GM23338 (cell line): ENCODE results near the gene ELMO2. TPM values are rescaled to one million over a fixed set of nuclear protein-coding genes. Genes with fewer than 3 reads are reported as not detected.

Source experiments
- ATAC-seq: fragments of 200-7000 bp; cut with Tn5 transposase; 3 replicates; pipeline ENCODE4 v1.9.1; 2020
- DNase-seq: peaks from one replicate; pipeline ENCODE4 v3.0.0-alpha.2; 2015; ENCODE audit warnings: low spot score
- H2AFZ ChIP-seq: fragments of 200-600 bp; sonication (generic); 2 replicates; pipeline ENCODE4 v1.8.0; 2016; ENCODE audit warnings: antibody characterized with exemption, mild to moderate bottlenecking, moderate library complexity
- H3F3A ChIP-seq: fragments of 200-600 bp; sonication (generic); replicated peaks from 2 replicates; pipeline ENCODE4 v1.8.0; 2017; ENCODE audit warnings: antibody characterized with exemption, mixed run types, low read depth
- H3K27ac ChIP-seq: fragments of 200-600 bp; sonication (generic); 2 replicates; pipeline ENCODE4 v1.6.1; 2016; ENCODE audit warnings: low read depth
- H3K27me3 ChIP-seq: fragments of 200-600 bp; sonication (generic); 2 replicates; pipeline ENCODE4 v1.8.0; 2016; ENCODE audit warnings: mild to moderate bottlenecking, mixed run types, moderate library complexity; ENCODE audit not compliant: insufficient read depth
- H3K36me3 ChIP-seq: fragments of 200-600 bp; sonication (generic); 2 replicates; pipeline ENCODE4 v1.8.0; 2016; ENCODE audit warnings: mild to moderate bottlenecking; ENCODE audit not compliant: insufficient read depth
- H3K4me1 ChIP-seq: fragments of 200-600 bp; sonication (generic); 2 replicates; pipeline ENCODE4 v1.8.0; 2016; ENCODE audit warnings: mild to moderate bottlenecking, moderate library complexity; ENCODE audit not compliant: insufficient read depth
- H3K4me2 ChIP-seq: fragments of 200-600 bp; sonication (generic); 2 replicates; pipeline ENCODE4 v1.7.1; 2017; ENCODE audit warnings: mixed run types
- H3K4me3 ChIP-seq: fragments of 200-600 bp; sonication (generic); 2 replicates; pipeline ENCODE4 v1.6.1; 2016; ENCODE audit warnings: mixed run types
- H3K79me2 ChIP-seq: fragments of 200-600 bp; sonication (generic); replicated peaks from 2 replicates; pipeline ENCODE4 v1.8.0; 2017; ENCODE audit warnings: mild to moderate bottlenecking; ENCODE audit not compliant: insufficient read depth
- H3K9me2 ChIP-seq: fragments of 200-600 bp; sonication (generic); 2 replicates; pipeline ENCODE4 v1.8.0; 2017; ENCODE audit not compliant: insufficient read depth
- H4K20me1 ChIP-seq: fragments of 200-600 bp; sonication (generic); replicated peaks from 2 replicates; pipeline ENCODE4 v1.8.0; 2017; ENCODE audit warnings: mild to moderate bottlenecking; ENCODE audit not compliant: insufficient read depth
- H3K27ac Mint-ChIP-seq: 2 replicates; pipeline ENCODE4 v1.8.0; 2020; ENCODE audit warnings: inconsistent platforms, mild to moderate bottlenecking, moderate library complexity, mixed read lengths
- H3K27me3 Mint-ChIP-seq: 3 replicates; pipeline ENCODE4 v1.8.0; 2022; ENCODE audit warnings: low read depth, mild to moderate bottlenecking, moderate library complexity, mixed read lengths, inconsistent platforms; ENCODE audit not compliant: insufficient read depth, poor library complexity
- H3K36me3 Mint-ChIP-seq: 3 replicates; pipeline ENCODE4 v1.8.0; 2021; ENCODE audit warnings: low read depth, mild to moderate bottlenecking, inconsistent platforms, moderate library complexity, mixed read lengths
- H3K4me1 Mint-ChIP-seq: 3 replicates; pipeline ENCODE4 v1.8.0; 2020; ENCODE audit warnings: mild to moderate bottlenecking, inconsistent platforms, mixed read lengths
- H3K4me3 Mint-ChIP-seq: 3 replicates; pipeline ENCODE4 v1.8.0; 2021; ENCODE audit warnings: moderate library complexity, mild to moderate bottlenecking, inconsistent platforms, mixed read lengths
- H3K9me3 Mint-ChIP-seq: 3 replicates; pipeline ENCODE4 v1.8.0; 2020; ENCODE audit warnings: moderate library complexity, mild to moderate bottlenecking, inconsistent platforms, mixed read lengths
- CREB1 ChIP-seq: fragments of 250-450 bp; sonication (Bioruptor Pico); IDR thresholded peaks from 2 replicates; pipeline ENCODE4 v1.5.0; 2020; ENCODE audit warnings: low read depth, mild to moderate bottlenecking, moderate library complexity
- EZH2 ChIP-seq: fragments of 200-600 bp; sonication (generic); IDR thresholded peaks from one replicate; pipeline ENCODE4 v1.8.0; 2017; ENCODE audit warnings: antibody characterized with exemption, mild to moderate bottlenecking, low read depth; ENCODE audit not compliant: unreplicated experiment
- EZH2phosphoT487 ChIP-seq: fragments of 200-600 bp; sonication (generic); IDR thresholded peaks from one replicate; pipeline ENCODE4 v1.8.1; 2018; ENCODE audit warnings: antibody characterized with exemption; ENCODE audit not compliant: unreplicated experiment
- NANOG ChIP-seq: IDR thresholded peaks from 2 replicates; pipeline ENCODE4 v1.6.1; 2016; ENCODE audit warnings: antibody characterized with exemption, borderline replicate concordance
- ZNF114 ChIP-seq: fragments of 250-450 bp; sonication (Bioruptor Pico); IDR thresholded peaks from 2 replicates; pipeline ENCODE4 v1.5.0; 2020; ENCODE audit warnings: mild to moderate bottlenecking, moderate library complexity
- ZNF331 ChIP-seq: fragments of 250-450 bp; sonication (Bioruptor Pico); IDR thresholded peaks from 2 replicates; pipeline ENCODE4 v1.5.0; 2020; ENCODE audit warnings: low read depth, mild to moderate bottlenecking, moderate library complexity
- polyA plus RNA-seq: library from polyadenylated mRNA; unstranded; fragments of >200 nt; fragmentation: Nextera tagmentation; extraction: Ambion mirVana; gene quantifications from 2 replicates; pipeline ENCODE4 v1.2.1, GENCODE V29; 2016
- total RNA-seq: library from RNA; depleted of rRNA; stranded (reverse); fragments of >200 nt; shearing (Covaris generic); gene quantifications from 2 replicates; pipeline ENCODE4 v1.2.3, GENCODE V29; 2014
- TF ChIP-seq, protein P1 (sequence below): fragments of 250-450 bp; sonication (Bioruptor Pico); IDR thresholded peaks from 2 replicates; pipeline ENCODE4 v1.5.0; 2020; ENCODE audit warnings: mild to moderate bottlenecking, moderate library complexity

ELMO2 gene
- total and polyA plus RNA-seq, 2 experiments from 2014 or later: 15.1 to 44.1 TPM

DNA sequence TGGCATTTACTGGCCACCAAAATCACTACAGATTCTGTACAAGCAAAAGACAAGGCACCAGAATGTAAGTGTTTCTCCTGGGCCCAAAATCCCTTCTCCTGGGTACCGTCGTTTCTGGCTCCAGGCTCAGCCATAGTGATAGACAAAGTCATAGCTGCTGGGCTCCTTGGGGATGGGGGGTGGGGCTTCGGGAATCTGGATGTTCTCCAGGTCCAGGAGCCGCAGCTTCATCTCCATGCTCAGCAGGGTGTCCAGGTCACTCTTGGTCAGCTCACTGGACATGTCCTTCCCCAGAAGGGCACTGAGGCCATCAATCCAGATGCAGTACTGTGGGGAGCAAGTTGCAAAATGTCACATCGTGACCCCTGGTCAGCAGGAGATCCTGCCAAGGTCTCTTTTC, 39.2 kb downstream of the ELMO2 start (continued):
- TF ChIP-seq, protein P1, sequence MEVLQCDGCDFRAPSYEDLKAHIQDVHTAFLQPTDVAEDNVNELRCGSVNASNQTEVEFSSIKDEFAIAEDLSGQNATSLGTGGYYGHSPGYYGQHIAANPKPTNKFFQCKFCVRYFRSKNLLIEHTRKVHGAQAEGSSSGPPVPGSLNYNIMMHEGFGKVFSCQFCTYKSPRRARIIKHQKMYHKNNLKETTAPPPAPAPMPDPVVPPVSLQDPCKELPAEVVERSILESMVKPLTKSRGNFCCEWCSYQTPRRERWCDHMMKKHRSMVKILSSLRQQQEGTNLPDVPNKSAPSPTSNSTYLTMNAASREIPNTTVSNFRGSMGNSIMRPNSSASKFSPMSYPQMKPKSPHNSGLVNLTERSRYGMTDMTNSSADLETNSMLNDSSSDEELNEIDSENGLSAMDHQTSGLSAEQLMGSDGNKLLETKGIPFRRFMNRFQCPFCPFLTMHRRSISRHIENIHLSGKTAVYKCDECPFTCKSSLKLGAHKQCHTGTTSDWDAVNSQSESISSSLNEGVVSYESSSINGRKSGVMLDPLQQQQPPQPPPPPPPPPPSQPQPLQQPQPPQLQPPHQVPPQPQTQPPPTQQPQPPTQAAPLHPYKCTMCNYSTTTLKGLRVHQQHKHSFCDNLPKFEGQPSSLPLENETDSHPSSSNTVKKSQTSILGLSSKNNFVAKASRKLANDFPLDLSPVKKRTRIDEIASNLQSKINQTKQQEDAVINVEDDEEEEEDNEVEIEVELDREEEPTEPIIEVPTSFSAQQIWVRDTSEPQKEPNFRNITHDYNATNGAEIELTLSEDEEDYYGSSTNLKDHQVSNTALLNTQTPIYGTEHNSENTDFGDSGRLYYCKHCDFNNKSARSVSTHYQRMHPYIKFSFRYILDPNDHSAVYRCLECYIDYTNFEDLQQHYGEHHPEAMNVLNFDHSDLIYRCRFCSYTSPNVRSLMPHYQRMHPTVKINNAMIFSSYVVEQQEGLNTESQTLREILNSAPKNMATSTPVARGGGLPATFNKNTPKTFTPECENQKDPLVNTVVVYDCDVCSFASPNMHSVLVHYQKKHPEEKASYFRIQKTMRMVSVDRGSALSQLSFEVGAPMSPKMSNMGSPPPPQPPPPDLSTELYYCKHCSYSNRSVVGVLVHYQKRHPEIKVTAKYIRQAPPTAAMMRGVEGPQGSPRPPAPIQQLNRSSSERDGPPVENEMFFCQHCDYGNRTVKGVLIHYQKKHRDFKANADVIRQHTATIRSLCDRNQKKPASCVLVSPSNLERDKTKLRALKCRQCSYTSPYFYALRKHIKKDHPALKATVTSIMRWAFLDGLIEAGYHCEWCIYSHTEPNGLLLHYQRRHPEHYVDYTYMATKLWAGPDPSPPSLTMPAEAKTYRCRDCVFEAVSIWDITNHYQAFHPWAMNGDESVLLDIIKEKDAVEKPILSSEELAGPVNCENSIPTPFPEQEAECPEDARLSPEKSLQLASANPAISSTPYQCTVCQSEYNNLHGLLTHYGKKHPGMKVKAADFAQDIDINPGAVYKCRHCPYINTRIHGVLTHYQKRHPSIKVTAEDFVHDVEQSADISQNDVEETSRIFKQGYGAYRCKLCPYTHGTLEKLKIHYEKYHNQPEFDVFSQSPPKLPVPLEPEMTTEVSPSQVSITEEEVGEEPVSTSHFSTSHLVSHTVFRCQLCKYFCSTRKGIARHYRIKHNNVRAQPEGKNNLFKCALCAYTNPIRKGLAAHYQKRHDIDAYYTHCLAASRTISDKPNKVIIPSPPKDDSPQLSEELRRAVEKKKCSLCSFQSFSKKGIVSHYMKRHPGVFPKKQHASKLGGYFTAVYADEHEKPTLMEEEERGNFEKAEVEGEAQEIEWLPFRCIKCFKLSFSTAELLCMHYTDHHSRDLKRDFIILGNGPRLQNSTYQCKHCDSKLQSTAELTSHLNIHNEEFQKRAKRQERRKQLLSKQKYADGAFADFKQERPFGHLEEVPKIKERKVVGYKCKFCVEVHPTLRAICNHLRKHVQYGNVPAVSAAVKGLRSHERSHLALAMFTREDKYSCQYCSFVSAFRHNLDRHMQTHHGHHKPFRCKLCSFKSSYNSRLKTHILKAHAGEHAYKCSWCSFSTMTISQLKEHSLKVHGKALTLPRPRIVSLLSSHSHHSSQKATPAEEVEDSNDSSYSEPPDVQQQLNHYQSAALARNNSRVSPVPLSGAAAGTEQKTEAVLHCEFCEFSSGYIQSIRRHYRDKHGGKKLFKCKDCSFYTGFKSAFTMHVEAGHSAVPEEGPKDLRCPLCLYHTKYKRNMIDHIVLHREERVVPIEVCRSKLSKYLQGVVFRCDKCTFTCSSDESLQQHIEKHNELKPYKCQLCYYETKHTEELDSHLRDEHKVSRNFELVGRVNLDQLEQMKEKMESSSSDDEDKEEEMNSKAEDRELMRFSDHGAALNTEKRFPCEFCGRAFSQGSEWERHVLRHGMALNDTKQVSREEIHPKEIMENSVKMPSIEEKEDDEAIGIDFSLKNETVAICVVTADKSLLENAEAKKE (CRISPR knock-in tag): no peak

DNA sequence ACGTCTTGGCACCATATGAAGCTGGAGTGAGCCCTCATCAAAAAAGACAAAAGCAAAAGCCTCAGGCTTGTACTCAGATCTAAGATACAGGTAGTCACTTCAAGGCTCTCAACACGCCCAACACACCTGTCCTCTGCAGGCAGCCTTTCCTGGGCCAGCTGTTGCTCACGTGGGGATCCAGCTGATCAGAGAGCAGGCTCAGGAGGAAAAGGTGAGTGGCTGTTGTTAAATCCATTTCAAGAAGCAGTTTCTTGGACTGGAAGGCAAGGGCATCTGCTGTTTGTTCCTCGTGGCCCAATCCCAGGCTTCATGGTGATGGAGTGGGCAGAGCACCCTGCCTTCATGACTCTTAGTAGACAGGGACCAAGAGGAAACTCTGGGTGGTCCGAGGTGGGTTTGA, 39.6 kb downstream of the ELMO2 start:
- H3F3A ChIP-seq: 0 out of 2 replicates have a peak, but pooled peaks cover 5% of the 10 kb centered on the region
- H3K4me3 ChIP-seq: no peak overlapping the region
- H3K4me1 ChIP-seq: peaks cover 13% of the 10 kb centered on the region
- no peak overlapping the region for H3K27ac Mint-ChIP-seq
- H3K27me3 ChIP-seq: no peaks in the 10 kb centered on the region
- H3K4me3 Mint-ChIP-seq: no peak overlapping the region
- peaks cover 18% of the 10 kb centered on the region for H3K79me2 ChIP-seq
- H3K4me1 Mint-ChIP-seq: peaks cover 13% of the 10 kb centered on the region; the same call in 2 of the 3 replicates
- TF ChIP-seq EZH2 (no peak), ZNF114 (CRISPR knock-in tag) (no peak), EZH2phosphoT487 (no peak), CREB1 (no peak), ZNF331 (CRISPR knock-in tag) (no peak), NANOG (no peak)
- TF ChIP-seq, protein P1 (CRISPR knock-in tag): no peak
- no peak for DNase-seq
- H3K36me3 Mint-ChIP-seq: peaks cover 48% of the 10 kb centered on the region
- H3K27me3 Mint-ChIP-seq: peaks cover 4% of the 10 kb centered on the region
- H2AFZ ChIP-seq: no peak overlapping the region
- peaks cover 14% of the 10 kb centered on the region for H4K20me1 ChIP-seq
- no peak for ATAC-seq
- H3K9me2 ChIP-seq: no peaks in the 10 kb centered on the region
- H3K9me3 Mint-ChIP-seq: no peaks in the 10 kb centered on the region; the same call in 2 of the 3 replicates
- no peak overlapping the region for H3K4me2 ChIP-seq
- peaks cover 15% of the 10 kb centered on the region for H3K36me3 ChIP-seq
- no peak overlapping the region for H3K27ac ChIP-seq
